Keratinocyte (primary cell): ENCODE measurements around the gene PTBP2. TPM values are rescaled to one million over a fixed set of nuclear protein-coding genes. Genes with fewer than 3 reads are reported as not detected.

Experiments
- DNase-seq: peaks from one replicate; pipeline ENCODE4 v3.0.0-alpha.2; 2011; ENCODE audit warnings: low read depth, missing footprints, low spot score
- FAIRE-seq: peaks from 2 replicates; lab custom pipeline; 2011; peaks lifted over from hg19 to GRCh38; lab: Jason Lieb, UNC
- H2AFZ ChIP-seq: 2 replicates; pipeline ENCODE4 v1.6.0; 2012; ENCODE audit warnings: low read length, control low read depth, inconsistent platforms; ENCODE audit not compliant: control insufficient read depth
- H3K27ac ChIP-seq: 2 replicates; pipeline ENCODE4 v1.5.1; 2011; ENCODE audit warnings: low read length; ENCODE audit not compliant: control insufficient read depth, insufficient read depth
- H3K27me3 ChIP-seq: 3 replicates; pipeline ENCODE4 v1.6.0; 2011; ENCODE audit warnings: low read length; ENCODE audit not compliant: control insufficient read depth, insufficient read depth; ENCODE audit errors: extremely low read depth
- H3K36me3 ChIP-seq, 2 experiments: 2 replicates in 1 of 2; 3 replicates in 1 of 2; pipeline ENCODE4 v1.5.1; 2011; ENCODE audit warnings: low read length in 2 of 2, mild to moderate bottlenecking in 1 of 2; ENCODE audit not compliant: control insufficient read depth in 2 of 2, insufficient read depth in 2 of 2; ENCODE audit errors: extremely low read depth in 1 of 2
- H3K4me1 ChIP-seq: 3 replicates; pipeline ENCODE4 v1.5.1; 2011; ENCODE audit warnings: low read length; ENCODE audit not compliant: control insufficient read depth, insufficient read depth; ENCODE audit errors: extremely low read depth
- H3K4me2 ChIP-seq: 3 replicates; pipeline ENCODE4 v1.6.0; 2011; ENCODE audit warnings: low read depth, low read length; ENCODE audit not compliant: control insufficient read depth, insufficient read depth; ENCODE audit errors: extremely low read depth
- H3K4me3 ChIP-seq, 3 experiments: fragments of 200-600 bp in 1 of 3; sonication (generic) in 1 of 3; 2 replicates in 2 of 3; 3 replicates in 1 of 3; pipeline ENCODE4 v1.5.1; 2011 to 2016; ENCODE audit warnings: low read length in 3 of 3, mild to moderate bottlenecking in 3 of 3, control low read depth in 2 of 3, inconsistent platforms in 1 of 3, low read depth in 1 of 3, mixed read lengths in 1 of 3, mixed run types in 1 of 3, moderate library complexity in 1 of 3; ENCODE audit not compliant: control insufficient read depth in 2 of 3, insufficient read depth in 2 of 3; ENCODE audit errors: extremely low read depth in 1 of 3
- H3K79me2 ChIP-seq: 2 replicates; pipeline ENCODE4 v1.6.0; 2012; ENCODE audit warnings: low read length; ENCODE audit not compliant: control insufficient read depth, insufficient read depth
- H3K9ac ChIP-seq: 3 replicates; pipeline ENCODE4 v1.6.0; 2011; ENCODE audit warnings: low read length; ENCODE audit not compliant: control insufficient read depth, insufficient read depth; ENCODE audit errors: extremely low read depth
- H3K9me1 ChIP-seq: 3 replicates; pipeline ENCODE4 v1.6.0; 2011; ENCODE audit warnings: low read length; ENCODE audit not compliant: control insufficient read depth, insufficient read depth; ENCODE audit errors: extremely low read depth
- H3K9me3 ChIP-seq: 2 replicates; pipeline ENCODE4 v1.5.1; 2012; ENCODE audit warnings: low read depth, low read length; ENCODE audit not compliant: control insufficient read depth
- H4K20me1 ChIP-seq: 3 replicates; pipeline ENCODE4 v1.6.0; 2011; ENCODE audit warnings: low read length; ENCODE audit not compliant: control insufficient read depth, insufficient read depth; ENCODE audit errors: extremely low read depth
- EZH2 ChIP-seq: IDR thresholded peaks from one replicate; pipeline ENCODE4 v1.6.1; 2012; ENCODE audit warnings: inconsistent platforms, mild to moderate bottlenecking, low read length, moderate library complexity
- dilution Hi-C: fragments of 300-500 bp; cut with MboI; formaldehyde crosslinking; loops from one replicate; pipeline ENCODE4 v1.7.0; 2020; ENCODE audit warnings: low sequenced_read_pairs; ENCODE audit not compliant: extremely low pct_ligation_motif_present
- polyA plus RNA-seq, 5 experiments: library from polyadenylated mRNA; depleted of rRNA in 3 of 5; stranded (reverse) in 3 of 5; stranded (forward) in 1 of 5; unstranded in 1 of 5; fragments of >200 nt; gene quantifications; 1 replicate in 1 of 5; 2 replicates in 3 of 5; 3 replicates in 1 of 5; pipeline versions ENCODE4 v1.2.1 to v1.2.3, GENCODE V29; 2011 to 2012; ENCODE audit warnings: missing spikeins in 2 of 5, low read depth in 1 of 5, low replicate concordance in 1 of 5
- TF ChIP-seq, protein P1 (sequence below), 3 experiments: IDR thresholded peaks in 1 of 3; conservative IDR thresholded peaks in 1 of 3; optimal IDR thresholded peaks in 1 of 3; 2 replicates in 2 of 3; 3 replicates in 1 of 3; pipeline versions ENCODE3 to v1.5.1; 2011; ENCODE audit warnings: low read length in 3 of 3, mild to moderate bottlenecking in 3 of 3, moderate library complexity in 2 of 3, control low read depth in 1 of 3, inconsistent platforms in 1 of 3; ENCODE audit not compliant: insufficient read depth in 2 of 3; ENCODE audit errors: extremely low read depth in 1 of 3

The PTBP2 gene
- polyA plus RNA-seq, 1 donor (not counting 4 experiments of a cell fraction or from before 2014, with no cell fraction given), result 9.5 TPM

DNA sequence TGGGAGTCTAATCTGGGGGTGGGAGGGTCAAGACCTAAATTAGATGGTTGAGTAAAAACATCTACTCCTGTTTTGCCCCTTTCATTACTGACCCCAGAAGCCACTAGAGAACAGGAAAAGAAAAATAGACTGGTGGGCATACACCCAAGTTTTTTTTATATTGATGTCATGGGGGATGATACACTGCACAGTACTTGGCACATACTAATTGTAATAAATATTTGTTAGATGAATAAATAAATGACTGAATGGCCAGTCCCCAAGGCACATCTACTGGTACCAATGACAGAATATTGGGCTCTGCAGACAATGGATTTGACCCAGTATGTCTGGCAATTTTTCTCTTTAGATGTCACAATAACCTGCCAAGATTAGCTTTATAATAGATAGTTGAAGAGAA is 36.8 kb upstream of the PTBP2 start:
- Histone ChIP-seq H3K27me3 (no peaks in the 10 kb centered on the region), H3K79me2 (no peaks in the 10 kb centered on the region), H3K9me3 (no peaks in the 10 kb centered on the region), H3K4me2 (no peak overlapping the region), H3K4me1 (no peaks in the 10 kb centered on the region), H3K9me1 (no peaks in the 10 kb centered on the region), H3K4me3 (no peak overlapping the region), H3K36me3 (no peaks in the 10 kb centered on the region), H3K27ac (no peak overlapping the region), H2AFZ (no peak overlapping the region), H3K9ac (no peak overlapping the region), H4K20me1 (no peaks in the 10 kb centered on the region)
- TF ChIP-seq, protein P1, sequence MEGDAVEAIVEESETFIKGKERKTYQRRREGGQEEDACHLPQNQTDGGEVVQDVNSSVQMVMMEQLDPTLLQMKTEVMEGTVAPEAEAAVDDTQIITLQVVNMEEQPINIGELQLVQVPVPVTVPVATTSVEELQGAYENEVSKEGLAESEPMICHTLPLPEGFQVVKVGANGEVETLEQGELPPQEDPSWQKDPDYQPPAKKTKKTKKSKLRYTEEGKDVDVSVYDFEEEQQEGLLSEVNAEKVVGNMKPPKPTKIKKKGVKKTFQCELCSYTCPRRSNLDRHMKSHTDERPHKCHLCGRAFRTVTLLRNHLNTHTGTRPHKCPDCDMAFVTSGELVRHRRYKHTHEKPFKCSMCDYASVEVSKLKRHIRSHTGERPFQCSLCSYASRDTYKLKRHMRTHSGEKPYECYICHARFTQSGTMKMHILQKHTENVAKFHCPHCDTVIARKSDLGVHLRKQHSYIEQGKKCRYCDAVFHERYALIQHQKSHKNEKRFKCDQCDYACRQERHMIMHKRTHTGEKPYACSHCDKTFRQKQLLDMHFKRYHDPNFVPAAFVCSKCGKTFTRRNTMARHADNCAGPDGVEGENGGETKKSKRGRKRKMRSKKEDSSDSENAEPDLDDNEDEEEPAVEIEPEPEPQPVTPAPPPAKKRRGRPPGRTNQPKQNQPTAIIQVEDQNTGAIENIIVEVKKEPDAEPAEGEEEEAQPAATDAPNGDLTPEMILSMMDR (optimal IDR thresholded peaks at IDR 0.05 in 1 of 3, IDR thresholded peaks at IDR 0.05 in 1 of 3, conservative IDR thresholded peaks at IDR 0.05 in 1 of 3; ENCODE audit: extremely low read depth in 1 of 3, insufficient read depth in 2 of 3, low read length in 3 of 3), result no peak
- no peak for TF ChIP-seq EZH2
- no peak for DNase-seq
- dilution Hi-C loops, result no loop called here
- no peak for FAIRE-seq

DNA sequence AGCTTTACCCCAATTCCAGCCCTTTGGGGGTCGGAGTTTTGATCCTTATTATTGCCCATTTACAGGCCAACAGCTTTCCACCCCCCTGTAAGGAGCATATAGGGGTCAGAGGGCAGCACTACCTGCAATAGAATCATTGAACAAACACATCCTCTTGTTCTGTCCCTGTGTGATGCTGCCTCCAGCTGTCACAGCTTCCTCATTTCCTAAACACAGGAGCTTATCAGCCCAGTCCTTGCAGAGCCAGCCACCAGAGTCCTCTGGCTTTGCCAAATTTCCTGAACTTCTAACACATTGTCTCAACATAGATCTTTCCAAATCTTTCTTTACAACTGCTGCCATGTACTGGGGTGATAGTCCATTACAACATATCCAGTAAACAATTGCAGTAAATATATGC is 32.8 kb upstream of the PTBP2 start:
- Histone ChIP-seq H3K4me1 (no peaks in the 10 kb centered on the region), H3K9ac (no peak overlapping the region), H3K4me2 (no peak overlapping the region), H3K27me3 (no peaks in the 10 kb centered on the region), H2AFZ (no peak overlapping the region), H3K36me3 (no peaks in the 10 kb centered on the region), H3K4me3 (no peak overlapping the region), H3K9me1 (no peaks in the 10 kb centered on the region), H3K27ac (no peak overlapping the region), H4K20me1 (no peaks in the 10 kb centered on the region), H3K79me2 (no peaks in the 10 kb centered on the region), H3K9me3 (no peaks in the 10 kb centered on the region)
- FAIRE-seq, result no peak
- dilution Hi-C loops, result no loop called here
- no peak for TF ChIP-seq EZH2
- TF ChIP-seq, protein P1 (optimal IDR thresholded peaks at IDR 0.05 in 1 of 3, IDR thresholded peaks at IDR 0.05 in 1 of 3, conservative IDR thresholded peaks at IDR 0.05 in 1 of 3; ENCODE audit: extremely low read depth in 1 of 3, insufficient read depth in 2 of 3, low read length in 3 of 3), result no peak
- DNase-seq, result no peak
